Left lobe of liver (tissue), 2 donors: Measurements from ENCODE around the gene SPEF1. TPM values are rescaled to one million over a fixed set of nuclear protein-coding genes. Genes with fewer than 3 reads are reported as not detected.

Source experiments
- ATAC-seq: fragments of 200-7000 bp; cut with Tn5 transposase; one replicate; pipeline ENCODE4 v1.9.1; 2020; ENCODE audit warnings: mild to moderate bottlenecking, moderate library complexity
- DNase-seq: peaks from one replicate; pipeline ENCODE4 v3.0.0-alpha.2; 2020; ENCODE audit warnings: low spot score
- total RNA-seq: library from RNA; stranded (reverse); gene quantifications from one replicate; pipeline ENCODE4 v1.2.1, GENCODE V29; 2021
- donor health status: DM: no; HTN: no; CAD: no; lungs with moderate emphysema.
- donor health status: DM: no; HTN: yes; CAD: no.

SPEF1 gene
- total RNA-seq, 1 donor from 2014 or later: 0.10 TPM

DNA sequence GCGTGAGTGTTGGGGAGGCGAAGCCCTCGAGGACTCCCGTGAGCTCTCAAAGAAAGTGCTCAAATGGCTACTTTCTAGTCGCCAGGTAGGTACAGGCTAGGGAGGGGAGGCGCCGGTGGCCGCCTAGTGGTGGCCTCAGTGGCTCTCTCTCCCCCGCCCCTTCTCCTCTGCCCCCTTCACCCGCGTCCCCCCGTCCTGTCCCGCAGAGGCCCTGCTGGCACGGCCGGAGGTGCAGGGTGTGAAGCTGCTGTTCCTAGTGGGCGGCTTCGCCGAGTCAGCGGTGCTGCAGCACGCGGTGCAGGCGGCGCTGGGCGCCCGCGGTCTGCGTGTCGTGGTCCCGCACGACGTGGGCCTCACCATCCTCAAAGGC lies 30.0 kb downstream of the SPEF1 start:
- ATAC-seq (no peak), DNase-seq (no peak)

DNA sequence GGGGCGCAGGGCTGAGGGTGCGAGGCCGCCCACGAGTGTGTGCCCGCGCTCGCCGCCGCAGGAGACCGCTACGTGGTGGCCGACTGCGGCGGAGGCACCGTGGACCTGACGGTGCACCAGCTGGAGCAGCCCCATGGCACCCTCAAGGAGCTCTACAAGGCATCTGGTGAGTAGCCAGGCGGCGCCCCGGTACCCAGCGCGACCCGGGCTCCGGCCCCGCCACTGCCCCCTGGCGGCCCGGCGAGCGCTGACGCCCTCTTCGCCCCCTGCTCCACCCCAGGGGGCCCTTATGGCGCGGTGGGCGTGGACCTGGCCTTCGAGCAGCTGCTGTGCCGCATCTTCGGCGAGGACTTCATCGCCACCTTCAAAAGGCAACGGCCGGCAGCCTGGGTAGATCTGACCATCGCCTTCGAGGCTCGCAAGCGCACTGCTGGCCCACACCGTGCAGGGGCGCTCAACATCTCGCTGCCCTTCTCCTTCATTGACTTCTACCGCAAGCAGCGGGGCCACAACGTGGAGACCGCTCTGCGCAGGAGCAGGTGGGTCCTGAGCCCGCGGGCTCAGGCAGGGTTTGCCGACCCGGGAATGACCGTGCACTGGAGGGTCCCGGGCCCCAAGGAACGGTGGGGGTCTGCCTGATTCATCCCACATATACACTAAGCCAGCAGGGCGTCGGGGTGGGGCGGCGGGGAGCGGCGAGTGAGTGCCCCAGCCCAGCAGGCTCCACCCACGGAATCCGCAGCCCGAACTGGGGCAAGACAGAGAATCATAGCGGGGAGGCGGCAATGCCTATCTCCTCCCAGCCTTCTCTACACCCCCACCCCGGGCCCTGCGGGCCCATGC lies 31.3 kb downstream of the SPEF1 start:
- DNase-seq: no peak
- ATAC-seq: peak; percentile 9

- ATAC-seq: no peak
- DNase-seq: no peak
These were observed 32.1 kb downstream of the SPEF1 start for GRCh38 chr20:3749087-3749688.

GRCh38 chr20:3748073-3748472 lies 33.2 kb downstream of the SPEF1 start:
- DNase-seq: no peak
- no peak for ATAC-seq

DNA sequence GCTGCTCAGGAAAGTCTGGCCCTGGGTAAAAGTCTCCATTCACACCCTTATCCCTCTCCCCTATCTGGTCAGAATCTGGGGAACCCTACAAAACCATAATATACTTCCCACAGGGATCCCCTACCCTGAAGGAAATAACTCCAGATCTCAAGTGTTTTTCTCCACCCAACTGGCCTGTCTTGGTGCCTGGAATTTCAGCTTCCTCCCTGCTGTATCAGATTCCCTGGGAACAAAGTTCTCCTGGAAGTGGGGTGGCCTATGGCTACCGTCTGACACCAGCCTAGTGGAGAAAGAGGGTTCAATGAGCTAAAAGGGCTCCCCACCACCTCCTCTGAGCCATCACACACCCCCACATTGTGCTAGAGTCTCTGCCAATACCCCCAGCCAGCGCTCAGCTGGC lies 33.8 kb downstream of the SPEF1 start:
- ATAC-seq (no peak), DNase-seq (no peak)

DNA sequence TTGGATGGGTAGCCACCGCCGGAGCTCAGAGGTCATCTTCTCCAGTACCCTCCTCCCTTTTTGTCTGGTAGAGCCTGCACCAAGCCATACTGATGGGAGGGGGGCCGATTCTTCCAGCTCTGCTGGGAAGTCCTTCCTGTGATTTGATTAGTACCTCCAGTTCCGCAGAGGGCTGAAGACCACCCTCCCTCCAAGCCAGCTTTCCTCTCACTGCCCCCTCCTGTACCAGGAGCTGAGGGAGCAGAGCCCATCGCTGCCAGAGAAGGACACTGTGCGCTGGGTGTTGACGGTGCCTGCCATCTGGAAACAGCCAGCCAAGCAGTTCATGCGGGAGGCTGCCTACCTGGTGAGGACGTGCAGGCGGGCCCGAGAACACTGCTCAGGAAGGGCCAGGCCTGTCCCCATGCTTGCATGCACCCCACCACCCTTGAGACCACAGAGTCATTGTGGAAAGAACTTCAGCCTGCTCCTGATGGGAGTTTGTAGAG lies 35.5 kb downstream of the SPEF1 start:
- ATAC-seq (no peak), DNase-seq (no peak)

DNA sequence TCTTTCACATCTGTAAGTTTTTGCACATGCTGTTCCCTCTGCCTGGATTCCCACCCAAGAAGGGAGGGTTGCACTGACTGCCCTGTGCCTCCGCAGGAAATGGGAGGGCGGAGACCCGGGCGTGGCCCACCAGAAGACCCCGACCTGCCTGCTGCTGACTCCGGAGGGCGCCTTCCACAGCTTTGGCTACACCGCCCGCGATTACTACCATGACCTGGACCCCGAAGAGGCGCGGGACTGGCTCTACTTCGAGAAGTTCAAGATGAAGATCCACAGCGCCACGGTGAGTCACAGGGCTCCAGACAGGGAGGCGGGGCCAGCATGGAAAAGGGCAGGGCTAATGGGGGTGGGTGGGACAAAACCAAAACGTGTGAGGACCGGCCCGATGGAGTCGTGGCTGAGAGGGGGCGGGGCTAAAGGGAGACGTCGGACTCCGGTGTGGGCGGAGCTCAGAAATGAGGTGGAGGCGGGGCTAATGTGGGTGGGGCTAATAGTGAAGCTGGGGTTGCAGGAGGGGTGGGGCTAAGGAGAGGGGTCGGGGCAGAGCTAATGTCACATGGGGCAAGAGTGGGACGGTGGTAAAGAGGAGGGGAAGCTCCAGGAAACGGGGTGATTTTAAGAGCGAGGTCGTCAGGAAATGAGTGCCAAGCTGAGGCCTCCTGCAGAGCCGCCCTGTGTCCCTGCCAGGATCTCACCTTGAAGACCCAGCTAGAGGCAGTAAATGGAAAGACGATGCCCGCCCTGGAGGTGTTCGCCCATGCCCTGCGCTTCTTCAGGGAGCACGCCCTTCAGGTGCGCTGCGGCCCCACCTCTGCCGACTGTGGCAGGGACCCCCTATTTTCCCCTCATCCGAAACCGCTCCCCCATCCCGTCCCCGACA lies 36.2 kb downstream of the SPEF1 start:
- DNase-seq (no peak), ATAC-seq (peak; percentile 61)

GRCh38 chr20:3744037-3744436 lies 37.2 kb downstream of the SPEF1 start:
- ATAC-seq (no peak), DNase-seq (no peak)

DNA sequence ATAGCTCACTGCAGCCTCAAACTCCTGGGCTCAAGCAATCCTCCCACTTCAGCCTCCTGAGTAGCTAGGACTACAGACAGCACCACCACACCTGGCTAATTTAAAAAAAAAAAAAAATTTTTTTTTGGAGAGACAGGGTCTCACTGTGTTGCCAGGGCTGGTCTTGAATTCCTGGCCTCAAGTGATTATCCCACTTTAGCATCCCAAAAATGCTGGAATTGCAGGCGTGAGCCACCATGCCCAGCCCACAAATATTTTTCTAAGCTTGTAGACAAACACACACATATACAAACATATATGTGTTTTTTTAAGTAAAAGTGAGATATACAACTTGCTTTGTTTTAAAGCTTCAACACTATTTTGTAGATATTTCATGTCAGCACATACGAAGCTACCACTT lies 38.0 kb downstream of the SPEF1 start:
- ATAC-seq (no peak), DNase-seq (no peak)

- ATAC-seq: no peak
- no peak for DNase-seq
These were observed 39.3 kb downstream of the SPEF1 start for GRCh38 chr20:3741836-3742458.

- DNase-seq: no peak
- ATAC-seq: no peak
These were observed 40.5 kb downstream of the SPEF1 start for GRCh38 chr20:3740615-3741301.

GRCh38 chr20:3739926-3740451 lies 41.3 kb downstream of the SPEF1 start:
- ATAC-seq (no peak), DNase-seq (no peak)

- ATAC-seq: peak; percentile 41
- DNase-seq: no peak
These were observed 42.0 kb downstream of the SPEF1 start for GRCh38 chr20:3739054-3739925.

DNA sequence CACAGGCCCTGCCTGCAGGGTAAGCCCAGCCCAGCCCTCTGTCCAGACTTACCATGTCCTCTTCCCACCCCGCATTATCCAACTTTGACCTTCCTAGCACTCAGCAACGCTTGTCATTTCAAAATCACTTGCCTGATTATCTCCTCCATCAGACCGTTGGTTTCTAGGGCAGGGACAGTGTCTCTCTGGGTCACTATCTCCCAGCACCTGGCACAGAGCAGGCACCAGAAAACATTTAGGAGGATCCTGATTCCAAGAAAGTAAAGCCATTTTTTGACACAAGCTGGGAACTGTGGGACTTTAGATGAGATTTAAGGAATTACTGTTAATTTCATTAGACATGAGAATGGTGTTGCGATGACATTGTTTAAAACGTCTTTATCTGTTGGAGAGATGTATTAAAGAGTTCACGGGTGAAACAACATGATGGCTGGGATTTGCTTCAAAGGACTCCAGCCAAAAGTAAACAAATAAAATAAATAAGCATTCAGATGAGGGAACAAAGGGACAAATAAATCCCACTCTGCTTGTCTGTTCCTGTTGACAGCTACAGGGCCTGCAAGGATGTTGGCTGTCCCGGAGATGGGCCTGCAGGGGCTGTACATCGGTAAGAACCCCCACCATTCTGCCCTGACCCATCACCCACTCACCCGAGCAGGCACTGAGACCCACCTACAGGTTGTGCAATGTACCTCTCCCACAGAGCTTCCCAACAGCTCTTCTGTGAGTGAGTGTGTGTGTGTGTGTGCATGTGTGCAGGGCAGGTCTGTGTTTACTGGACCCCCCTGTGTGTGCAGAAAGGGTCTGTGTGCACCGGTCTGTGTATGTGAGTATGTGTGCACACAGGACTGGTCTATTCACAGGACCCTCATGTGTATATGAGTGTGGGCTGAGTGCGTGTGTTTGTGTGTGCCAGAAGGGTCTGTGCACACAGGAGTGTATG lies 42.9 kb downstream of the SPEF1 start:
- ATAC-seq: peak; percentile 76
- DNase-seq: no peak

DNA sequence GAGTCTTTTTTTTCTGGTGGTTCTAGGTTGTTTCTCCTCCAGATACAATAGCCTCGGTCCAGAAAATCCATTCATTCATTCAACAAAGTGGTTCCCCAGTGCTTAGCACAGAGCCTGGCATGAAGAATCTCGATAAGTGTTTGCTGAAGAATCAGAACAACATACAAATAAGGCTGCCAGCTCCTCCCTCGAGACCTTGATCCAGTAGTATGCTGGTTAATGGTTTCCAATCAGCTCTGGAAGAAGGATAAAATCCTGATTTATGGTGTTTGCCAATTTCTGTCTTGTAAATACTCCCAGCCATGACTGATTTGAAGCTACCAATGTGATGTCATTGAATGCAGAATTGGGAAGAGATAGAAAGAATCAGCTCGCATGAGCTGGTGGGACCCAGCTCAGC lies 45.5 kb downstream of the SPEF1 start:
- no peak for ATAC-seq
- DNase-seq: no peak

GRCh38 chr20:3734111-3734843 lies 47.0 kb downstream of the SPEF1 start:
- ATAC-seq (peak; percentile 19), DNase-seq (no peak)
